H9 (cell line): ENCODE results near the gene TEKT4. TPM values are rescaled to one million over a fixed set of nuclear protein-coding genes. Genes with fewer than 3 reads are reported as not detected.

Experiments
- DNase-seq: peaks from one replicate; pipeline ENCODE4 v3.0.0-alpha.2; 2017
- H2AFZ ChIP-seq: one replicate; pipeline ENCODE4 v1.6.1; 2013; ENCODE audit warnings: mild to moderate bottlenecking, low read length, control low read depth, moderate library complexity
- H2AK5ac ChIP-seq: 2 replicates; pipeline ENCODE4 v1.6.1; 2013; ENCODE audit warnings: low read length, control low read depth, mixed read lengths; ENCODE audit not compliant: insufficient read length
- H2BK120ac ChIP-seq: one replicate; pipeline ENCODE4 v1.6.1; 2013; ENCODE audit warnings: low read depth, mild to moderate bottlenecking, low read length, control low read depth, inconsistent platforms; ENCODE audit not compliant: poor library complexity, severe bottlenecking
- H2BK12ac ChIP-seq: 2 replicates; pipeline ENCODE4 v1.6.1; 2013; ENCODE audit warnings: low read length, control low read depth, mixed read lengths, low read depth; ENCODE audit not compliant: insufficient read length
- H2BK15ac ChIP-seq: 2 replicates; pipeline ENCODE4 v1.6.1; 2013; ENCODE audit warnings: low read depth, low read length, control low read depth
- H2BK20ac ChIP-seq: one replicate; pipeline ENCODE4 v1.6.1; 2013; ENCODE audit warnings: low read depth, mild to moderate bottlenecking, low read length, control low read depth, inconsistent platforms; ENCODE audit not compliant: poor library complexity, severe bottlenecking
- H2BK5ac ChIP-seq: 2 replicates; pipeline ENCODE4 v1.6.1; 2013; ENCODE audit warnings: low read length, control low read depth, mixed read lengths; ENCODE audit not compliant: insufficient read length
- H3K14ac ChIP-seq: 2 replicates; pipeline ENCODE4 v1.6.1; 2013; ENCODE audit warnings: low read length, control low read depth; ENCODE audit not compliant: insufficient read depth
- H3K18ac ChIP-seq: 2 replicates; pipeline ENCODE4 v1.6.1; 2013; ENCODE audit warnings: low read depth, mild to moderate bottlenecking, mixed read lengths, low read length, control low read depth; ENCODE audit not compliant: insufficient read length
- H3K23ac ChIP-seq: 2 replicates; pipeline ENCODE4 v1.6.1; 2013; ENCODE audit warnings: low read length, control low read depth, mixed read lengths, low read depth; ENCODE audit not compliant: insufficient read length
- H3K23me2 ChIP-seq: 2 replicates; pipeline ENCODE4 v1.6.1; 2013; ENCODE audit warnings: low read depth, mild to moderate bottlenecking, mixed read lengths, low read length, control low read depth; ENCODE audit not compliant: insufficient read length, poor library complexity, severe bottlenecking
- H3K27ac ChIP-seq: 2 replicates; pipeline ENCODE4 v1.5.1; 2013; ENCODE audit warnings: low read length, control low read depth, mixed read lengths, low read depth; ENCODE audit not compliant: insufficient read length
- H3K27me3 ChIP-seq: 2 replicates; pipeline ENCODE4 v1.6.1; 2013; ENCODE audit warnings: low read length, control low read depth, inconsistent platforms; ENCODE audit not compliant: insufficient read depth
- H3K4ac ChIP-seq: 2 replicates; pipeline ENCODE4 v1.6.1; 2013; ENCODE audit warnings: low read depth, mild to moderate bottlenecking, control low read depth, inconsistent platforms, low read length, moderate library complexity
- H3K4me1 ChIP-seq: 2 replicates; pipeline ENCODE4 v1.6.1; 2013; ENCODE audit warnings: low read length, control low read depth, inconsistent platforms; ENCODE audit not compliant: insufficient read depth
- H3K4me2 ChIP-seq: 2 replicates; pipeline ENCODE4 v1.6.1; 2013; ENCODE audit warnings: low read length, control low read depth, mixed read lengths; ENCODE audit not compliant: insufficient read length, insufficient read depth
- H3K56ac ChIP-seq: 2 replicates; pipeline ENCODE4 v1.6.1; 2013; ENCODE audit warnings: low read depth, mild to moderate bottlenecking, mixed read lengths, low read length, control low read depth; ENCODE audit not compliant: insufficient read length
- H3K79me1 ChIP-seq: 2 replicates; pipeline ENCODE4 v1.6.1; 2013; ENCODE audit warnings: low read depth, mild to moderate bottlenecking, moderate library complexity, low read length, control low read depth, inconsistent platforms; ENCODE audit not compliant: insufficient read depth, poor library complexity, severe bottlenecking
- H3K79me2 ChIP-seq: 2 replicates; pipeline ENCODE4 v1.6.1; 2013; ENCODE audit warnings: low read length, control low read depth, inconsistent platforms; ENCODE audit not compliant: insufficient read depth
- H3K9ac ChIP-seq: 2 replicates; pipeline ENCODE4 v1.6.1; 2013; ENCODE audit warnings: low read length, control low read depth, mixed read lengths; ENCODE audit not compliant: insufficient read length; ENCODE audit errors: extremely low read depth
- H3K9me3 ChIP-seq: one replicate; pipeline ENCODE4 v1.6.1; 2013; ENCODE audit warnings: low read depth, low read length, inconsistent platforms; ENCODE audit not compliant: control insufficient read depth
- H3T11ph ChIP-seq: one replicate; pipeline ENCODE4 v1.6.1; 2013; ENCODE audit warnings: mild to moderate bottlenecking, low read length, control low read depth, inconsistent platforms
- H4K20me1 ChIP-seq: one replicate; pipeline ENCODE4 v1.6.1; 2013; ENCODE audit not compliant: control insufficient read depth, insufficient read length, insufficient read depth
- H4K5ac ChIP-seq: 2 replicates; pipeline ENCODE4 v1.6.1; 2013; ENCODE audit warnings: low read depth, mild to moderate bottlenecking, mixed read lengths, low read length, control low read depth; ENCODE audit not compliant: insufficient read length
- H4K8ac ChIP-seq: replicated peaks from 2 replicates; pipeline ENCODE4 v1.6.1; 2013; ENCODE audit warnings: low read length, control low read depth, mixed read lengths, low read depth; ENCODE audit not compliant: insufficient read length
- H4K91ac ChIP-seq: 2 replicates; pipeline ENCODE4 v1.6.1; 2013; ENCODE audit warnings: low read depth, mild to moderate bottlenecking, moderate library complexity, mixed read lengths, low read length, control low read depth; ENCODE audit not compliant: insufficient read length
- H3K27ac Mint-ChIP-seq, 3 experiments: 2 replicates in 2 of 3; 3 replicates in 1 of 3; pipeline ENCODE4 v1.8.0; 2020 to 2021; ENCODE audit warnings: mixed read lengths in 3 of 3, mild to moderate bottlenecking in 1 of 3, moderate library complexity in 1 of 3
- H3K27me3 Mint-ChIP-seq: 2 replicates; pipeline ENCODE4 v1.8.0; 2021; ENCODE audit warnings: low read depth, mild to moderate bottlenecking, moderate library complexity, mixed read lengths
- H3K36me3 Mint-ChIP-seq, 3 experiments: 2 replicates in 2 of 3; 3 replicates in 1 of 3; pipeline ENCODE4 v1.8.0; 2020 to 2021; ENCODE audit warnings: low read depth in 3 of 3, mixed read lengths in 3 of 3; ENCODE audit not compliant: insufficient read depth in 1 of 3
- H3K4me1 Mint-ChIP-seq, 2 experiments: 2 replicates each; pipeline ENCODE4 v1.8.0; 2020; ENCODE audit warnings: mixed read lengths in 2 of 2
- H3K4me3 Mint-ChIP-seq, 2 experiments: 2 replicates in 1 of 2; 3 replicates in 1 of 2; pipeline ENCODE4 v1.8.0; 2020 to 2021; ENCODE audit warnings: mild to moderate bottlenecking in 2 of 2, mixed read lengths in 2 of 2, moderate library complexity in 1 of 2
- H3K9me3 Mint-ChIP-seq, 2 experiments: 2 replicates in 1 of 2; 3 replicates in 1 of 2; pipeline ENCODE4 v1.8.0; 2020; ENCODE audit warnings: mild to moderate bottlenecking in 2 of 2, mixed read lengths in 2 of 2, moderate library complexity in 1 of 2
- CTCF ChIP-seq: fragments of 200-600 bp; sonication (generic); conservative IDR thresholded peaks from 3 replicates; pipeline ENCODE4 v1.8.0; 2021; ENCODE audit warnings: antibody characterized with exemption, mild to moderate bottlenecking
- WGBS: extraction: QIAGEN DNeasy Blood & Tissue Kit; methylation state at CpG from one replicate; pipeline ENCODE4 v1.1.7; 2013; ENCODE audit warnings: missing lambda C conversion rate, low lambda C conversion rate, mixed read lengths; ENCODE audit not compliant: insufficient read length; ENCODE audit errors: extremely low coverage; 5-methylcytosine and 5-hydroxymethylcytosine counted together
- total RNA-seq: library from RNA; stranded (reverse); gene quantifications from 2 replicates; pipeline ENCODE4 v1.2.1, GENCODE V29; 2021

Gene TEKT4
- total RNA-seq, 1 experiment from 2014 or later: not detected

GRCh38 chr2:94876523-94876863 lies 5.3 kb downstream of the TEKT4 start:
- no peak overlapping the region for H3K56ac ChIP-seq
- no peak for TF ChIP-seq CTCF
- H3K14ac ChIP-seq: no peak overlapping the region
- no peak overlapping the region for H3K4me3 Mint-ChIP-seq
- peaks cover 40% of the 10 kb centered on the region for H3K27me3 Mint-ChIP-seq
- H3K79me2 ChIP-seq: no peaks in the 10 kb centered on the region
- H4K91ac ChIP-seq: no peak overlapping the region
- no peaks in the 10 kb centered on the region; a peak in 1 of 5 replicates for H3K9me3 Mint-ChIP-seq
- H2BK12ac ChIP-seq: no peak overlapping the region
- H2BK15ac ChIP-seq: no peak overlapping the region
- no peaks in the 10 kb centered on the region for H4K20me1 ChIP-seq
- no peak overlapping the region for H2BK120ac ChIP-seq
- H4K5ac ChIP-seq: no peak overlapping the region
- H2BK5ac ChIP-seq: no peak overlapping the region
- no peak overlapping the region for H3K27ac ChIP-seq
- no peak overlapping the region for H3K23ac ChIP-seq
- peaks cover 0 to 2% of the 10 kb centered on the region in 2 experiments; a peak in 1 of 4 replicates for H3K4me1 Mint-ChIP-seq
- no peak overlapping the region for H3K4ac ChIP-seq
- no peak overlapping the region for H3K4me2 ChIP-seq
- H3K36me3 Mint-ChIP-seq: no peaks in the 10 kb centered on the region; a peak in 1 of 7 replicates
- no peak overlapping the region for H3K9ac ChIP-seq
- no peaks in the 10 kb centered on the region for H3K23me2 ChIP-seq
- H2AFZ ChIP-seq: no peak overlapping the region
- WGBS: no CpG with 5 or more reads among the region's 16 CpGs
- H2AK5ac ChIP-seq: no peak overlapping the region
- H3K27me3 ChIP-seq: peaks cover 8% of the 10 kb centered on the region; the same call in 1 of the 2 replicates
- H3K27ac Mint-ChIP-seq: no peak overlapping the region
- no peaks in the 10 kb centered on the region for H3K4me1 ChIP-seq
- no peak overlapping the region for H2BK20ac ChIP-seq
- H3K79me1 ChIP-seq: no peaks in the 10 kb centered on the region
- no peak for DNase-seq
- no peak overlapping the region for H4K8ac ChIP-seq
- H3K18ac ChIP-seq: no peak overlapping the region
- no peaks in the 10 kb centered on the region for H3K9me3 ChIP-seq
- H3T11ph ChIP-seq: no peak overlapping the region
